Measurements from ENCODE around the gene KRTAP10-9. TPM values are rescaled to one million over a fixed set of nuclear protein-coding genes. Genes with fewer than 3 reads are reported as not detected.
"Not testable (repeated sequence)": the region's sequence is repeated elsewhere in the genome, so short reads cannot be mapped to it uniquely, and the experiment has no call there.

The KRTAP10-9 gene
- total RNA-seq, 1 donor from 2014 or later = not detected

- no peak overlapping the region for H3K9ac ChIP-seq (ENCODE audit: low read depth in 1 of 3, low read length in 3 of 3)
- no peaks in the 10 kb centered on the region for H3K9me3 ChIP-seq (ENCODE audit: control insufficient read depth in 3 of 3, low read length in 3 of 3)
- H3K4me1 ChIP-seq (ENCODE audit: control insufficient read depth in 3 of 3, insufficient read depth in 3 of 3, low read length in 3 of 3) = peaks cover 3 to 14% (median 6%) of the 10 kb centered on the region in 3 donors
- H3K4me3 ChIP-seq (ENCODE audit: low read length in 3 of 3) = no peak overlapping the region
- peaks cover 34 to 62% (median 51%) of the 10 kb centered on the region in 3 donors for H3K27me3 ChIP-seq (ENCODE audit: control insufficient read depth in 3 of 3, insufficient read depth in 3 of 3, low read length in 3 of 3)
- no peaks in the 10 kb centered on the region for H3K36me3 ChIP-seq (ENCODE audit: control insufficient read depth in 3 of 3, insufficient read depth in 3 of 3, low read length in 3 of 3)
- H3K27ac ChIP-seq (ENCODE audit: low read depth, low read length) = no peak overlapping the region
Measured at GRCh38 chr21:44594406-44594916, 32.4 kb upstream of the KRTAP10-9 start.

- Histone ChIP-seq H3K27ac (ENCODE audit: low read depth, low read length) (no peak overlapping the region), H3K36me3 (ENCODE audit: control insufficient read depth in 3 of 3, insufficient read depth in 3 of 3, low read length in 3 of 3) (no peaks in the 10 kb centered on the region), H3K9me3 (ENCODE audit: control insufficient read depth in 3 of 3, low read length in 3 of 3) (no peaks in the 10 kb centered on the region), H3K27me3 (ENCODE audit: control insufficient read depth in 3 of 3, insufficient read depth in 3 of 3, low read length in 3 of 3) (peaks cover 38 to 63% (median 51%) of the 10 kb centered on the region in 3 donors), H3K4me3 (ENCODE audit: low read length in 3 of 3) (no peak overlapping the region), H3K4me1 (ENCODE audit: control insufficient read depth in 3 of 3, insufficient read depth in 3 of 3, low read length in 3 of 3) (peaks cover 3 to 14% (median 6%) of the 10 kb centered on the region in 3 donors), H3K9ac (ENCODE audit: low read depth in 1 of 3, low read length in 3 of 3) (no peak overlapping the region)
Measured at GRCh38 chr21:44595524-44595923, 31.4 kb upstream of the KRTAP10-9 start.

- Histone ChIP-seq H3K27ac (ENCODE audit: low read depth, low read length) (no peak overlapping the region), H3K4me3 (ENCODE audit: low read length in 3 of 3) (no peak overlapping the region), H3K4me1 (ENCODE audit: control insufficient read depth in 3 of 3, insufficient read depth in 3 of 3, low read length in 3 of 3) (peaks cover 3 to 14% (median 6%) of the 10 kb centered on the region in 3 donors), H3K9me3 (ENCODE audit: control insufficient read depth in 3 of 3, low read length in 3 of 3) (no peaks in the 10 kb centered on the region), H3K27me3 (ENCODE audit: control insufficient read depth in 3 of 3, insufficient read depth in 3 of 3, low read length in 3 of 3) (peaks cover 38 to 66% (median 51%) of the 10 kb centered on the region in 3 donors), H3K36me3 (ENCODE audit: control insufficient read depth in 3 of 3, insufficient read depth in 3 of 3, low read length in 3 of 3) (no peaks in the 10 kb centered on the region), H3K9ac (ENCODE audit: low read depth in 1 of 3, low read length in 3 of 3) (no peak overlapping the region)
Measured at GRCh38 chr21:44596068-44596725, 30.7 kb upstream of the KRTAP10-9 start.

GRCh38 chr21:44598061-44598460 is 28.8 kb upstream of the KRTAP10-9 start:
- no peak overlapping the region for H3K27ac ChIP-seq (ENCODE audit: low read depth, low read length)
- no peak overlapping the region for H3K9ac ChIP-seq (ENCODE audit: low read depth in 1 of 3, low read length in 3 of 3)
- H3K9me3 ChIP-seq (ENCODE audit: control insufficient read depth in 3 of 3, low read length in 3 of 3) = no peaks in the 10 kb centered on the region
- no peaks in the 10 kb centered on the region for H3K36me3 ChIP-seq (ENCODE audit: control insufficient read depth in 3 of 3, insufficient read depth in 3 of 3, low read length in 3 of 3)
- H3K27me3 ChIP-seq (ENCODE audit: control insufficient read depth in 3 of 3, insufficient read depth in 3 of 3, low read length in 3 of 3) = peaks cover 46 to 70% (median 54%) of the 10 kb centered on the region in 3 donors
- H3K4me1 ChIP-seq (ENCODE audit: control insufficient read depth in 3 of 3, insufficient read depth in 3 of 3, low read length in 3 of 3) = peaks cover 3 to 6% (median 3%) of the 10 kb centered on the region in 3 donors
- H3K4me3 ChIP-seq (ENCODE audit: low read length in 3 of 3) = no peak overlapping the region

GRCh38 chr21:44599264-44600029 is 27.4 kb upstream of the KRTAP10-9 start:
- Histone ChIP-seq H3K27me3 (ENCODE audit: control insufficient read depth in 3 of 3, insufficient read depth in 3 of 3, low read length in 3 of 3) (peaks cover 43 to 68% (median 53%) of the 10 kb centered on the region in 3 donors), H3K36me3 (ENCODE audit: control insufficient read depth in 3 of 3, insufficient read depth in 3 of 3, low read length in 3 of 3) (no peaks in the 10 kb centered on the region), H3K9me3 (ENCODE audit: control insufficient read depth in 3 of 3, low read length in 3 of 3) (peaks cover 0 to 5% (median 0%) of the 10 kb centered on the region in 3 donors), H3K27ac (ENCODE audit: low read depth, low read length) (no peak overlapping the region), H3K4me3 (ENCODE audit: low read length in 3 of 3) (no peak overlapping the region), H3K4me1 (ENCODE audit: control insufficient read depth in 3 of 3, insufficient read depth in 3 of 3, low read length in 3 of 3) (no peaks in the 10 kb centered on the region), H3K9ac (ENCODE audit: low read depth in 1 of 3, low read length in 3 of 3) (no peak overlapping the region)

GRCh38 chr21:44600118-44600978 is 26.5 kb upstream of the KRTAP10-9 start, which contains the start of gene KRTAP10-7:
Gene KRTAP10-7 (plus strand): TSS chr21:44600597. CDS start chr21:44600622, 25 bp downstream.
- not testable (repeated sequence) for H3K9me3 ChIP-seq (ENCODE audit: control insufficient read depth in 3 of 3, low read length in 3 of 3); H3K27ac ChIP-seq (ENCODE audit: low read depth, low read length); H3K36me3 ChIP-seq (ENCODE audit: control insufficient read depth in 3 of 3, insufficient read depth in 3 of 3, low read length in 3 of 3); H3K4me1 ChIP-seq (ENCODE audit: control insufficient read depth in 3 of 3, insufficient read depth in 3 of 3, low read length in 3 of 3); H3K9ac ChIP-seq (ENCODE audit: low read depth in 1 of 3, low read length in 3 of 3); H3K4me3 ChIP-seq (ENCODE audit: low read length in 3 of 3)
- H3K27me3 ChIP-seq (ENCODE audit: control insufficient read depth in 3 of 3, insufficient read depth in 3 of 3, low read length in 3 of 3) = peaks cover 41 to 61% (median 53%) of the 10 kb centered on the region in 3 donors

- H3K27ac ChIP-seq (ENCODE audit: low read depth, low read length); H3K4me1 ChIP-seq (ENCODE audit: control insufficient read depth in 3 of 3, insufficient read depth in 3 of 3, low read length in 3 of 3); H3K4me3 ChIP-seq (ENCODE audit: low read length in 3 of 3); H3K9ac ChIP-seq (ENCODE audit: low read depth in 1 of 3, low read length in 3 of 3); H3K9me3 ChIP-seq (ENCODE audit: control insufficient read depth in 3 of 3, low read length in 3 of 3); H3K36me3 ChIP-seq (ENCODE audit: control insufficient read depth in 3 of 3, insufficient read depth in 3 of 3, low read length in 3 of 3): not testable (repeated sequence)
- peaks cover 41 to 54% (median 50%) of the 10 kb centered on the region in 3 donors for H3K27me3 ChIP-seq (ENCODE audit: control insufficient read depth in 3 of 3, insufficient read depth in 3 of 3, low read length in 3 of 3)
Measured at GRCh38 chr21:44601091-44601490, 25.8 kb upstream of the KRTAP10-9 start.

- peaks cover 0 to 5% (median 0%) of the 10 kb centered on the region in 3 donors for H3K9me3 ChIP-seq (ENCODE audit: control insufficient read depth in 3 of 3, low read length in 3 of 3)
- peaks cover 41 to 48% (median 47%) of the 10 kb centered on the region in 3 donors for H3K27me3 ChIP-seq (ENCODE audit: control insufficient read depth in 3 of 3, insufficient read depth in 3 of 3, low read length in 3 of 3)
- no peak overlapping the region for H3K4me3 ChIP-seq (ENCODE audit: low read length in 3 of 3)
- H3K36me3 ChIP-seq (ENCODE audit: control insufficient read depth in 3 of 3, insufficient read depth in 3 of 3, low read length in 3 of 3) = no peaks in the 10 kb centered on the region
- H3K27ac ChIP-seq (ENCODE audit: low read depth, low read length) = no peak overlapping the region
- H3K4me1 ChIP-seq (ENCODE audit: control insufficient read depth in 3 of 3, insufficient read depth in 3 of 3, low read length in 3 of 3) = no peaks in the 10 kb centered on the region
- no peak overlapping the region for H3K9ac ChIP-seq (ENCODE audit: low read depth in 1 of 3, low read length in 3 of 3)
Measured at GRCh38 chr21:44601596-44602462, 25.1 kb upstream of the KRTAP10-9 start.

GRCh38 chr21:44602463-44602850 is 24.4 kb upstream of the KRTAP10-9 start:
- H3K9me3 ChIP-seq (ENCODE audit: control insufficient read depth in 3 of 3, low read length in 3 of 3) = peaks cover 0 to 5% (median 0%) of the 10 kb centered on the region in 3 donors
- H3K9ac ChIP-seq (ENCODE audit: low read depth in 1 of 3, low read length in 3 of 3) = no peak overlapping the region
- H3K4me1 ChIP-seq (ENCODE audit: control insufficient read depth in 3 of 3, insufficient read depth in 3 of 3, low read length in 3 of 3) = no peaks in the 10 kb centered on the region
- H3K27me3 ChIP-seq (ENCODE audit: control insufficient read depth in 3 of 3, insufficient read depth in 3 of 3, low read length in 3 of 3) = peaks cover 40 to 52% (median 47%) of the 10 kb centered on the region in 3 donors
- H3K4me3 ChIP-seq (ENCODE audit: low read length in 3 of 3) = no peak overlapping the region
- H3K36me3 ChIP-seq (ENCODE audit: control insufficient read depth in 3 of 3, insufficient read depth in 3 of 3, low read length in 3 of 3) = no peaks in the 10 kb centered on the region
- no peak overlapping the region for H3K27ac ChIP-seq (ENCODE audit: low read depth, low read length)
